Heart right ventricle (tissue), 16 donors: ENCODE measurements around the gene STK40. TPM values are rescaled to one million over a fixed set of nuclear protein-coding genes. Genes with fewer than 3 reads are reported as not detected.
A peak's percentile ranks its signal among the peaks of the same experiment; 100 is the strongest.

Source experiments
- ATAC-seq, 8 donors: fragments of 200-7000 bp; cut with Tn5 transposase; one replicate each; pipeline ENCODE4 v1.9.1; 2020; ENCODE audit warnings: mild to moderate bottlenecking in 8 of 8, moderate library complexity in 8 of 8, moderate number of reproducible peaks in 1 of 8
- DNase-seq, 2 donors: peaks; one replicate each; pipeline ENCODE4 v3.0.0-alpha.2; 2020
- H3K27ac ChIP-seq, 10 donors: fragments of 200-600 bp; sonication (generic) in 2 of 10; one replicate each; pipeline versions ENCODE4 v1.5.0 to v1.8.0; 2020 to 2022; ENCODE audit warnings: mild to moderate bottlenecking in 3 of 10
- H3K27me3 ChIP-seq, 7 donors: fragments of 200-600 bp; one replicate each; pipeline ENCODE4 v1.8.0; 2021 to 2022; ENCODE audit warnings: mild to moderate bottlenecking in 2 of 7
- H3K36me3 ChIP-seq, 9 donors: fragments of 200-600 bp; sonication (generic) in 1 of 9; one replicate each; pipeline versions ENCODE4 v1.5.0 to v1.8.0; 2020 to 2022; ENCODE audit warnings: mild to moderate bottlenecking in 2 of 9
- H3K4me1 ChIP-seq, 9 donors: fragments of 200-600 bp; sonication (generic) in 1 of 9; one replicate each; pipeline versions ENCODE4 v1.5.0 to v1.8.0; 2020 to 2022; ENCODE audit warnings: mild to moderate bottlenecking in 4 of 9
- H3K4me3 ChIP-seq, 10 donors: fragments of 200-600 bp; sonication (generic) in 2 of 10; one replicate each; pipeline versions ENCODE4 v1.5.0 to v1.8.0; 2020 to 2022; ENCODE audit warnings: mild to moderate bottlenecking in 7 of 10, moderate library complexity in 2 of 10
- H3K9me3 ChIP-seq, 11 donors: fragments of 200-600 bp in 10 of 11; sonication (generic) in 2 of 11; one replicate each; pipeline versions ENCODE4 v1.5.0 to v1.8.0; 2013 to 2022; ENCODE audit warnings: mild to moderate bottlenecking in 2 of 11, control low read depth in 1 of 11, moderate library complexity in 1 of 11
- WGBS, 2 donors: extraction: QIAGEN DNeasy Blood & Tissue Kit; methylation state at CpG; one replicate each; pipeline ENCODE4 v1.1.7; 2013; ENCODE audit warnings: inconsistent platforms in 1 of 2; 5-methylcytosine and 5-hydroxymethylcytosine counted together
- intact Hi-C, 10 donors: fragments of 100-400 bp; cut with DNase I; formaldehyde crosslinking; loops; one replicate each; pipeline versions ENCODE4 v1.11.1 to v1.14.2; 2022
- polyA plus RNA-seq, 2 donors: library from polyadenylated mRNA; stranded (reverse); fragments of 200-250 nt; gene quantifications; one replicate each; pipeline ENCODE4 v1.2.3, GENCODE V29; 2013
- total RNA-seq, 10 donors: library from RNA; stranded (reverse); fragmentation: NEBNext Ultra II Directional in 3 of 10; extraction: Animal tissue kit (Norgen Biotek cat#: 25700) in 3 of 10; gene quantifications; one replicate each; pipeline versions ENCODE4 v1.2.1 to v1.2.4, GENCODE V29; 2021 to 2023
- TF ChIP-seq, protein P1 (sequence below), 9 donors: fragments of 200-600 bp; sonication (generic) in 2 of 9; IDR thresholded peaks; one replicate each; pipeline versions ENCODE4 v1.5.0 to v1.8.0; 2021 to 2022; ENCODE audit warnings: antibody characterized with exemption in 9 of 9, mild to moderate bottlenecking in 5 of 9, moderate library complexity in 1 of 9
- donor health status: Arrhythmogenic right ventricular cardiomyopathy.
- donor health status: ischemic (EF 13 %, LVEDD 7.1; RV severe dilation, severe dysfunction).
- donor health status: healthy with polysubstance abuse.
- donor health status: DM: no; HTN: yes; CAD: no.
- donor health status: DM: no; HTN: no; CAD: no.
- donor health status: ischemic (EF 25% LVEDD 6.9; RV normal size, moderate dysfunction).
- donor health status: ischemic (EF 25% LVEDD 5.7; RV mildly dilated, moderate dysfunction).
- donor health status: healthy.
- donor health status: DM: yes; HTN: yes; CAD: no.
- donor health status: Ischemic cardiomyopathy.
- donor health status: ischemic (EF 35%, LVEDD 5.7; RV mildly dilated, moderate dysfunction).
- donor health status: nonischemic (EF 11% LVEDD 7.7; RV severe dilation, severe dysfunction).
- donor health status: DM: yes; HTN: yes; CAD: no.
- donor health status: PGD.
- donor health status: ischemic (EF 29% LVEDD 5.4; RV normal size, mild dysfunction).
- donor health status: nonischemic (EF 23%, LVEDD 6.1; RV moderate dilation, normal function).

The STK40 gene
- total and polyA plus RNA-seq, 12 donors, result 15.5 to 81.6 (median 57.3) TPM

DNA sequence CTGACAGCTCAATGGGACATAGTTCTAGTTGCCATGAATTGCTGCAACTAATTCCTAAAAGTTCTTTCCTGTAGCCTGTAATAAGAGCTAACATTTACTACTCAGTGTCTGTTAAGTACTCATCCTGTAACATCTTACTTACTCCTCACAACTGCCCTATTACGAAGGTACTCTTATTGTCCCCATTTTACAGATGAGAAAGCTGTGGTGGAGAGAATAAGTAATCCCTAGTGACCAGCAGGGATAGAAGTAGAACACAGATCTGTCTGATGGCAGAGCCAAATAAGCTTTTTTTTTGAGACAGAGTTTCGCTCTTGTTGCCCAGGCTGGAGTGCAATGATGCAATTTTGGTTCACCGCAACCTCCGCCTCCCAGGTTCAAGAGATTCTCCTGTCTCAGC is 3.1 kb downstream of the STK40 start:
- intact Hi-C loops, result loop anchor here in 2 of 10 donors (10.0 kb wide), 2 partner anchors 158 to 238 kb away; partner anchors contain the start of genes THRAP3 (in 1 of the 2) and TRAPPC3 (in 1 of the 2)
- H3K36me3 ChIP-seq, result peaks cover 0 to 12% (median 0%) of the 10 kb centered on the region in 9 donors
- DNase-seq, result no peak
- TF ChIP-seq, protein P1, sequence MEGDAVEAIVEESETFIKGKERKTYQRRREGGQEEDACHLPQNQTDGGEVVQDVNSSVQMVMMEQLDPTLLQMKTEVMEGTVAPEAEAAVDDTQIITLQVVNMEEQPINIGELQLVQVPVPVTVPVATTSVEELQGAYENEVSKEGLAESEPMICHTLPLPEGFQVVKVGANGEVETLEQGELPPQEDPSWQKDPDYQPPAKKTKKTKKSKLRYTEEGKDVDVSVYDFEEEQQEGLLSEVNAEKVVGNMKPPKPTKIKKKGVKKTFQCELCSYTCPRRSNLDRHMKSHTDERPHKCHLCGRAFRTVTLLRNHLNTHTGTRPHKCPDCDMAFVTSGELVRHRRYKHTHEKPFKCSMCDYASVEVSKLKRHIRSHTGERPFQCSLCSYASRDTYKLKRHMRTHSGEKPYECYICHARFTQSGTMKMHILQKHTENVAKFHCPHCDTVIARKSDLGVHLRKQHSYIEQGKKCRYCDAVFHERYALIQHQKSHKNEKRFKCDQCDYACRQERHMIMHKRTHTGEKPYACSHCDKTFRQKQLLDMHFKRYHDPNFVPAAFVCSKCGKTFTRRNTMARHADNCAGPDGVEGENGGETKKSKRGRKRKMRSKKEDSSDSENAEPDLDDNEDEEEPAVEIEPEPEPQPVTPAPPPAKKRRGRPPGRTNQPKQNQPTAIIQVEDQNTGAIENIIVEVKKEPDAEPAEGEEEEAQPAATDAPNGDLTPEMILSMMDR (IDR thresholded peaks at IDR 0.05), result no peak
- H3K4me1 ChIP-seq, result peaks cover 8 to 86% (median 81%) of the 10 kb centered on the region in 9 donors
- ATAC-seq, result no peak
- no peaks in the 10 kb centered on the region for H3K9me3 ChIP-seq
- 97% methylated on average over 4 of the region's 4 CpGs for WGBS, 2 donors
- H3K4me3 ChIP-seq, result no peak overlapping the region
- H3K27me3 ChIP-seq, result no peaks in the 10 kb centered on the region
- peak overlapping the region in 7 of 10 donors; percentile 7 to 40 (median 27) for H3K27ac ChIP-seq

- peaks cover 7 to 86% (median 79%) of the 10 kb centered on the region in 9 donors for H3K4me1 ChIP-seq
- no peak overlapping the region for H3K4me3 ChIP-seq
- intact Hi-C loops, result loop anchor here in 2 of 10 donors (10.0 kb wide), 2 partner anchors 157 to 237 kb away; partner anchors contain the start of genes THRAP3 (in 1 of the 2) and TRAPPC3 (in 1 of the 2)
- no peaks in the 10 kb centered on the region for H3K27me3 ChIP-seq
- WGBS, 2 donors, result 85 to 88% methylated on average over 9 of the region's 9 CpGs
- DNase-seq (no peak), ATAC-seq (no peak)
- peak overlapping the region in 2 of 10 donors; percentile 0 to 7 for H3K27ac ChIP-seq
- TF ChIP-seq, protein P1 (IDR thresholded peaks at IDR 0.05), result no peak
- H3K9me3 ChIP-seq, result no peaks in the 10 kb centered on the region
- H3K36me3 ChIP-seq, result peaks cover 0 to 12% (median 0%) of the 10 kb centered on the region in 9 donors
Observed at GRCh38 chr1:36382231-36382630, 3.5 kb downstream of the STK40 start.

- H3K4me3 ChIP-seq, result no peak overlapping the region
- H3K9me3 ChIP-seq, result no peaks in the 10 kb centered on the region
- peak overlapping the region in 3 of 10 donors; percentile 7 to 25 (median 13) for H3K27ac ChIP-seq
- ATAC-seq (no peak), DNase-seq (no peak)
- WGBS, 2 donors, result 93 to 95% methylated on average over 5 of the region's 5 CpGs
- H3K36me3 ChIP-seq, result peaks cover 0 to 12% (median 0%) of the 10 kb centered on the region in 9 donors
- H3K27me3 ChIP-seq, result no peaks in the 10 kb centered on the region
- H3K4me1 ChIP-seq, result peaks cover 7 to 86% (median 78%) of the 10 kb centered on the region in 9 donors
- intact Hi-C loops, result loop anchor here in 2 of 10 donors (10.0 kb wide), 2 partner anchors 157 to 237 kb away; partner anchors contain the start of genes THRAP3 (in 1 of the 2) and TRAPPC3 (in 1 of the 2)
- TF ChIP-seq, protein P1 (IDR thresholded peaks at IDR 0.05), result no peak
Observed at GRCh38 chr1:36381405-36381804, 4.3 kb downstream of the STK40 start.

DNA sequence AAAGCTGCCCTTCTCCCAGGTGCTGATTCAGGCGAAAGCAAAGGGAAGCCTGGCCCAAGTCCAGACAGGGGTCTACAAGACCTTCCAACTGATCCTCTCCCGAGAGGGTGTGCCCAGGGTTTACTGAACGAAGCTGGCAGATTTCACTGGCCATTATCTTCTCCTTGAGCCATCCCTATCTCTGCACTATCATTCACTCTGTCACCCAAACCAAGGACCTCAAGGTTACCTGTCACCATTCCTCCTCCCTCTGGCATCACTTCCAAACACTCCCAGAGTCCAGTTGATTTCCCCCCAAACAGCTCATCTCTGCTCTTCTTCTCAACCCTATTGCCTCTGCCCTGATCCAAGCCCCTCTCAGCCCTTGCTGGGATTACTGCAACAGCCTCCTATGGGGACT is 4.9 kb downstream of the STK40 start:
- DNase-seq (no peak), ATAC-seq (no peak)
- H3K9me3 ChIP-seq, result no peaks in the 10 kb centered on the region
- peaks cover 0 to 12% (median 0%) of the 10 kb centered on the region in 9 donors for H3K36me3 ChIP-seq
- TF ChIP-seq, protein P1 (IDR thresholded peaks at IDR 0.05), result no peak
- intact Hi-C loops, result loop anchor here in 2 of 10 donors (10.0 kb wide), 2 partner anchors 156 to 236 kb away; partner anchors contain the start of genes THRAP3 (in 1 of the 2) and TRAPPC3 (in 1 of the 2)
- H3K4me1 ChIP-seq, result peaks cover 10 to 90% (median 81%) of the 10 kb centered on the region in 9 donors
- no peak overlapping the region for H3K4me3 ChIP-seq
- H3K27ac ChIP-seq, result peak overlapping the region in 3 of 10 donors; percentile 13 to 25 (median 21)
- 66 to 70% methylated on average over 3 of the region's 3 CpGs for WGBS, 2 donors
- no peaks in the 10 kb centered on the region for H3K27me3 ChIP-seq
